ENCODE measurements around the gene RPL29.

The RPL29 gene

DNA sequence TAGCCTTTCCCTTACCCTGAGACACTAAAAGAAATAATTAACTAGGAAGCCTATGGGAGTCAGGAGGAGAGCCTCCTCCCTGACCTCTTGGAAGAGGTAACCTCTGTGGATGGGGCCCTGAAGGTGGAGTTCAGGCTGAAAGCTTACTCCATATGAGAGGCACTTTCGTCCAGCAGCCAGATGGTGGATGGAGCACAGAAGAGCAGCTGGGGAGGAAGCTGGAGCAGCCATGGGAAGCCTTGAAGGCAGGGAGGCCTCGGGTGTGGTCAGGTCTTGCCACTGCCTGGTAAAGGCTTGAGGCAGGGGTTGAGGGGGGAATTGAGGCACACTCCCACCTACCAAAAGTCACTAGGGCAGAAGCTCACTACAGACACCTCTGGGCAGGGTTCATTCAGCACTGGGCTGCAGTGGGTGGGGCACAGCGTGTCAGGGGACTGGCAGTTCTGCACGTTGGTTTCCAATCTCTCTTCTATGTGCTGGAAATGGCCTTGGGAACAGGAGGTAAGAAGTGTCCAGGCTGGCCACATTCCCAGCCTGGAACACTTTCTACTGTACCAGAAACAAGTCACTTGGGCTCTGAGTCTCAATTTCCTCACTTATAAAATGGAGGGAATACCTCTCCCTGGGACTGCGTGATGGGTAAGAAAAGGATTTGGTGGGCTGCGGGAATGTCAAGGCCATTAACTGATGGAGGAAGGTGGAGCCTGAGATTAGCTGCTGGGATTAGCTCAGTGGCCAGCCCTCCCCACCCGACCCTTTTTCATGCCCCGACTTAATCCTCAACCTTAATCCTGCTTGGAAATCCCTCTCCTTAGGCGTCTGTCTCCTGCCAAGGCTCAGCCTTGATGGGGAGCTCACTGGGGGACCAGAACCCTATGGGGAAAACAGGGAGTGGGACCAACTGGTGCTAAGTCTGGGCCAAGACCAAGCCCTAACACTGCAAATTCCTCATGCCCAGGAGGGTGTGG, 33.8 kb downstream of the RPL29 start:
- H3K27ac ChIP-seq (ENCODE audit: low read depth, low read length): no peak overlapping the region
- peaks cover 2% of the 10 kb centered on the region for H3K4me1 ChIP-seq (ENCODE audit: control insufficient read depth, insufficient read depth, low read length)
- peaks cover 2% of the 10 kb centered on the region for H3K36me3 ChIP-seq (ENCODE audit: control insufficient read depth, insufficient read depth, low read length)
- no peak overlapping the region for H3K4me3 ChIP-seq (ENCODE audit: low read length)
- no peak overlapping the region for H3K9ac ChIP-seq (ENCODE audit: low read length)
- H3K27me3 ChIP-seq (ENCODE audit: control insufficient read depth, insufficient read depth, low read length): peaks cover 2% of the 10 kb centered on the region

DNA sequence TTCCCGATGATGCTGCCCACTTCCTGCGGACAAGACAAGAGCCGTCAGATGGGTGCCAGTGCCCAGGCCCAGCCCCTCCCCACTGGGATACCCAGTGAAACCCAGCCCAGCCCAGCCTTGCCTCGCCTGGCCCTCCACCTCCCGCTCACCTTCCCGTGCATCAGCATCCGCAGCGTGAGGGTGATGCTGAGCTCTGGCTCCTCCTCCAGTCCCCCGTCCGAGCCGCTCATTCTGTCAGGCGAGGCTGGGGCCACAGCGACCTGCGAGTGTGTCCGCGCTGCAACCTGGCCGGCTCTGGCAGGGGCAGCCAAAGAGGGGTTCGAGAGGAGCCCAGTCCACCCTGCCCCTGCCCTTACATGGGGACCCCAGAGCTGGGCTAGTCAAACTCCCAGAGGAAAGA, 34.7 kb downstream of the RPL29 start:
- no peak overlapping the region for H3K27ac ChIP-seq (ENCODE audit: low read depth, low read length)
- peaks cover under 1% of the 10 kb centered on the region for H3K4me1 ChIP-seq (ENCODE audit: control insufficient read depth, insufficient read depth, low read length)
- H3K27me3 ChIP-seq (ENCODE audit: control insufficient read depth, insufficient read depth, low read length): peaks cover 2% of the 10 kb centered on the region
- no peak overlapping the region for H3K4me3 ChIP-seq (ENCODE audit: low read length)
- peaks cover 2% of the 10 kb centered on the region for H3K36me3 ChIP-seq (ENCODE audit: control insufficient read depth, insufficient read depth, low read length)
- no peak overlapping the region for H3K9ac ChIP-seq (ENCODE audit: low read length)

DNA sequence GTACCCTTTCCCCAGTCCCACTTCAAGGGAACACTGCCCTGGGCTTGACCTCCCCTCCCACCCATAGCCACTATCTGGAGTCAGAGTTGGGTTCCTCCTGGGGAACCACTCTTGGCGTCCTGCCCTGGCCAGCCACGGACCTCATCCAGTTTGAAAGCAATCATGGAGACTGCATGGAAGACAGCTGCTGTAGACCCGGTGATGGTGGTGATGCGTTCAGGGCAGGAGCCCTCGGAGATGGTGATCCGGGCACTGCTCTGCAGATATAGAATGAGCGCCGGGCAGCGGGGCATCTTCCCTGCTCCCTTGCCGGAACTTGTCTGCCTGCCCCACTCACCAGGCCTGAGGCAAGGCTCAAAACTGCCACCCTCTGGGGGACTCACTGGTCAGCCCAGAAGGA, 35.3 kb downstream of the RPL29 start:
- no peaks in the 10 kb centered on the region for H3K4me1 ChIP-seq (ENCODE audit: control insufficient read depth, insufficient read depth, low read length)
- peaks cover 2% of the 10 kb centered on the region for H3K36me3 ChIP-seq (ENCODE audit: control insufficient read depth, insufficient read depth, low read length)
- no peak overlapping the region for H3K9ac ChIP-seq (ENCODE audit: low read length)
- no peak overlapping the region for H3K27ac ChIP-seq (ENCODE audit: low read depth, low read length)
- no peak overlapping the region for H3K4me3 ChIP-seq (ENCODE audit: low read length)
- peaks cover 2% of the 10 kb centered on the region for H3K27me3 ChIP-seq (ENCODE audit: control insufficient read depth, insufficient read depth, low read length)

DNA sequence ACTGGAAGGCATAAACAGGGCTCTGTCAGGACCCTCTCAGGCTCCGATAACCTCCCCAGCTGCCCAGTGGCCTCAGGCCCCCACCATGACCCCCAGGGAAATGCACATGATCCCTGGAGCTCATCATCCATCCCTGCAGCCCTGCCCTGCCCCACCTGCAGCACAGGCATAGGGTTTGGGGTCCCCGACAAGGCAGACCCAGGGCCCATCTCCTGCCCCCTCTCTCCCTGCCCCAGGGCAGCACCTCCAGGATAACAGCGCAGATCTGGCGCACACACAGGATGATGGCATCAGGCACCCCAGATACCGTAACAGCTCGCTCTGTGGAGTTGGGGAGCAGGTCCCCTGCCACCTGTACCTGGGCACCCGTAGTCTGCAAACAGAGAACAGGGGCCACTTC, 36.0 kb downstream of the RPL29 start:
- no peak overlapping the region for H3K9ac ChIP-seq (ENCODE audit: low read length)
- no peak overlapping the region for H3K4me3 ChIP-seq (ENCODE audit: low read length)
- H3K4me1 ChIP-seq (ENCODE audit: control insufficient read depth, insufficient read depth, low read length): no peaks in the 10 kb centered on the region
- H3K27ac ChIP-seq (ENCODE audit: low read depth, low read length): no peak overlapping the region
- peaks cover 2% of the 10 kb centered on the region for H3K36me3 ChIP-seq (ENCODE audit: control insufficient read depth, insufficient read depth, low read length)
- H3K27me3 ChIP-seq (ENCODE audit: control insufficient read depth, insufficient read depth, low read length): peaks cover 2% of the 10 kb centered on the region

DNA sequence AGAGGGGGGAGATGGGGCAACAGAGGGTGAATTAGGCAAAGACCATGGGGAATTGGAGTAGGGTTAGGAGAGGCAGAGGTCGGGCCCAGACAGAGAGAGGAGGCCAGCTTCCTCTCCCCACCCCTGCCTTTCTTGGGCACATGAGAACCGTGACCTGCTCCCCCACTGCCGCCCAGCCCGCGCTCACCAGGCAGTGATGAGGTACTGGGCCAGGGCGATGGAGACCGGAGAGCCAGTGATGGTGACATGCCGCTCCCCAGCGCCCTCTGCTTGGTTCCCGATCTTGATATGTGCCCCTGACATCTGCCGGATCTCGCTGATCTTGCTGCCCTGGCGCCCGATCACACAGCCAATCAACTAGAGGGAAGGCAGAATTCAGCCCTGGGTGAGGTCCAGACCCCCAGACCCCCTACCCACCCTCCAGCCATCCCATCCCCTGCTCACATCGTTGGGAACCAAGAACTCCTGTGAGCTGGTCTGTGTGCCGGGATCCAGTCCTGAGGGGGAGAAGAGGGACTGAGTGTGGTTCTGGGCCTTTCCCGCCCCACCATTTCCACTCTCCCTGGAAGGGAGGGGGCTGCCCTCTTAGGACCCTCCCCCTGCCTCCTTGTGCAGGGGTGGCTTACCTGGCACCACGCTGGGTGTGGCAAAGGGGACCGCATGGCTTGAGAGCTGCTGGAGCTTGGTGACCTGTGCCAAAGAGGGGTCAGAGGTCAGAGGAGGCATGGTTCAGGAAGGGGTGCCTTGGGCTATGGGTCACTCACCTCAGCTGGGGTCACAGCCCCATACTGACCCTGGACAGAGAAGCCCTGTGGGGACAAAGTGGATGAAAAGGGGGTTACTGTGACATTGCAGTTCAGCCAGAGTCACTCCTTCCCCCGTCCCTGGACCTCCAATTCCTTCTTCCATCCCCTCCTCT, 36.8 kb downstream of the RPL29 start:
- H3K36me3 ChIP-seq (ENCODE audit: control insufficient read depth, insufficient read depth, low read length): peaks cover 2% of the 10 kb centered on the region
- H3K9ac ChIP-seq (ENCODE audit: low read length): no peak overlapping the region
- H3K27ac ChIP-seq (ENCODE audit: low read depth, low read length): no peak overlapping the region
- peaks cover 2% of the 10 kb centered on the region for H3K27me3 ChIP-seq (ENCODE audit: control insufficient read depth, insufficient read depth, low read length)
- no peaks in the 10 kb centered on the region for H3K4me1 ChIP-seq (ENCODE audit: control insufficient read depth, insufficient read depth, low read length)
- no peak overlapping the region for H3K4me3 ChIP-seq (ENCODE audit: low read length)

DNA sequence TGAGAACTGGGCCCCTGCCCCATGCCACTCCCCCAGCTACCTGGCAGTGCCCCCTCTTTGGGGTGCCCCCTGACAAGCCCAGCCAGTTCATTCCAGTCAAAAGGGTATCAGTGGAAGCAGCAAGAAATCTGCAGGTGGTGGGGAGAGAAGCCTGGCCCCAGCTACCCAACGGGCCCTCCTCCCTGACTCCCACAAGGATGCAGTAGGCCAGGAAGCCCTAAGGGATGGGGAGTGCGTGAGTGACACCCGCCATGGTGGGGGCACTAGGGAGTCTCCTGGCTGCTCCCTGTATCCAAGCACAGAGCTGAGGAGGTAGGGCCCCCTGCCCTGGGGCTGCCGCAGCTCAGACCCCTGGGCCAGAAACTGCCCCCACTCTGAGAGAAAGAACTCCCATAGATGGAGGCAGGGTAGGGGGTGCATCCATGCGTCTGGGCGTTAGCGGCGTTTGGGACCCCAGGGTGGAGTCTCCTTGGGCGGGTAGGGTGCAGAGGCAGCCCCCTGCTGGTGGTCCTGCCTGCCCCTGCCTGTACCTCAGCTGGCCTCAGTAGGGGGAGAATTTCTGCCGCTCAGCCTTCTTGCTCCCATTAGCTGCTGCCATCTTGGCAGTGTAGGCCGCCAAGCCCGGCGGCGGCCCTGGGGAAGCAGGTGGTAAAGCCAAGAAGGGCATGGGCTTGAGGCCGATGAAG, 38.0 kb downstream of the RPL29 start:
- Histone ChIP-seq H3K4me3 (ENCODE audit: low read length) (no peak overlapping the region), H3K4me1 (ENCODE audit: control insufficient read depth, insufficient read depth, low read length) (no peaks in the 10 kb centered on the region), H3K36me3 (ENCODE audit: control insufficient read depth, insufficient read depth, low read length) (peaks cover 2% of the 10 kb centered on the region), H3K9ac (ENCODE audit: low read length) (no peak overlapping the region), H3K27me3 (ENCODE audit: control insufficient read depth, insufficient read depth, low read length) (peaks cover 2% of the 10 kb centered on the region), H3K27ac (ENCODE audit: low read depth, low read length) (no peak overlapping the region)

DNA sequence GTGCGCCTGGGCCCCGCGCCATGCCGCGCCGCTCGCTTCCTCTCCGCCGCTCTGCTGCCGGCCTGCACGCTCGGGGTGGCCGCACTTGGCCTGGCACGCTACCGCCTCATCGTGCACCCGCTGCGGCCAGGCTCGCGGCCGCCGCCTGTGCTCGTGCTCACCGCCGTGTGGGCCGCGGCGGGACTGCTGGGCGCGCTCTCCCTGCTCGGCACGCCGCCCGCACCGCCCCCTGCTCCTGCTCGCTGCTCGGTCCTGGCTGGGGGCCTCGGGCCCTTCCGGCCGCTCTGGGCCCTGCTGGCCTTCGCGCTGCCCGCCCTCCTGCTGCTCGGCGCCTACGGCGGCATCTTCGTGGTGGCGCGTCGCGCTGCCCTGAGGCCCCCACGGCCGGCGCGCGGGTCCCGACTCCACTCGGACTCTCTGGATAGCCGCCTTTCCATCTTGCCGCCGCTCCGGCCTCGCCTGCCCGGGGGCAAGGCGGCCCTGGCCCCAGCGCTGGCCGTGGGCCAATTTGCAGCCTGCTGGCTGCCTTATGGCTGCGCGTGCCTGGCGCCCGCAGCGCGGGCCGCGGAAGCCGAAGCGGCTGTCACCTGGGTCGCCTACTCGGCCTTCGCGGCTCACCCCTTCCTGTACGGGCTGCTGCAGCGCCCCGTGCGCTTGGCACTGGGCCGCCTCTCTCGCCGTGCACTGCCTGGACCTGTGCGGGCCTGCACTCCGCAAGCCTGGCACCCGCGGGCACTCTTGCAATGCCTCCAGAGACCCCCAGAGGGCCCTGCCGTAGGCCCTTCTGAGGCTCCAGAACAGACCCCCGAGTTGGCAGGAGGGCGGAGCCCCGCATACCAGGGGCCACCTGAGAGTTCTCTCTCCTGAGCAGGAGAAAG, 39.6 kb downstream of the RPL29 start:
- no peaks in the 10 kb centered on the region for H3K4me1 ChIP-seq (ENCODE audit: control insufficient read depth, insufficient read depth, low read length)
- H3K27me3 ChIP-seq (ENCODE audit: control insufficient read depth, insufficient read depth, low read length): peaks cover 2% of the 10 kb centered on the region
- H3K36me3 ChIP-seq (ENCODE audit: control insufficient read depth, insufficient read depth, low read length): peaks cover 2% of the 10 kb centered on the region
- H3K9ac ChIP-seq (ENCODE audit: low read length): no peak overlapping the region
- H3K4me3 ChIP-seq (ENCODE audit: low read length): peak overlapping the region; percentile 59
- peak overlapping the region; percentile 35 for H3K27ac ChIP-seq (ENCODE audit: low read depth, low read length)

DNA sequence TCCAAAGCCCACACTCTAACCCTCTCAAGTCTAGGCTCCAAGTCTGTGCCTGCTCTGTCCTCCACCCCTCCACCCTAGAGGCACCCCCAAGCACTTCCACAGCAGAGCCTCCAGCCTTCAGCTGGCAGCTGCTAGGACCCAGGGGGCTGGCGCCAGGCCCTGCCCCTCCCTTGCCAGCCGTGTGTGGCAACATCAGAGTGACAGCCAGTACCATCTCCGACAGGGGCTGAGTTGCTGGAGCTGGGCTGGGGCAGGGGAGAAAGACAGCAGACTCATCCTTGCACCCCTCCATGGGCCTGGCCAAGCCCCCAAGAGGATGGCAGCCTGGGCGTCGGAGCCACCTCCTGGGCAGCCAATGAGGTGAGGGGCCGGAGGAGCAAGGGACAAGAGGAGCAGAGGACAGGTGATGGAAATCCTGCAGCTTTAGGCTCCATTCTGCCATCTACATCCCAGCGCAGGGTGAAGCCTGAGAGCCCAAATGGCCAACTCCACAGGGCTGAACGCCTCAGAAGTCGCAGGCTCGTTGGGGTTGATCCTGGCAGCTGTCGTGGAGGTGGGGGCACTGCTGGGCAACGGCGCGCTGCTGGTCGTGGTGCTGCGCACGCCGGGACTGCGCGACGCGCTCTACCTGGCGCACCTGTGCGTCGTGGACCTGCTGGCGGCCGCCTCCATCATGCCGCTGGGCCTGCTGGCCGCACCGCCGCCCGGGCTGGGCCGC, 40.4 kb downstream of the RPL29 start, which contains the start of gene GPR62:
TSS of gene GPR62 (plus strand) at position 207 of the 718 bp plus-strand sequence. CDS start at position 479, 272 bp downstream.
- Histone ChIP-seq H3K9ac (ENCODE audit: low read length) (no peak within 1 kb of the TSS), H3K27ac (ENCODE audit: low read depth, low read length) (peak within 1 kb of the TSS; percentile 35), H3K36me3 (ENCODE audit: control insufficient read depth, insufficient read depth, low read length) (no peaks in the 10 kb centered on the region), H3K4me3 (ENCODE audit: low read length) (peak within 1 kb of the TSS; percentile 59), H3K27me3 (ENCODE audit: control insufficient read depth, insufficient read depth, low read length) (peaks cover 2% of the 10 kb centered on the region), H3K4me1 (ENCODE audit: control insufficient read depth, insufficient read depth, low read length) (no peaks in the 10 kb centered on the region)

DNA sequence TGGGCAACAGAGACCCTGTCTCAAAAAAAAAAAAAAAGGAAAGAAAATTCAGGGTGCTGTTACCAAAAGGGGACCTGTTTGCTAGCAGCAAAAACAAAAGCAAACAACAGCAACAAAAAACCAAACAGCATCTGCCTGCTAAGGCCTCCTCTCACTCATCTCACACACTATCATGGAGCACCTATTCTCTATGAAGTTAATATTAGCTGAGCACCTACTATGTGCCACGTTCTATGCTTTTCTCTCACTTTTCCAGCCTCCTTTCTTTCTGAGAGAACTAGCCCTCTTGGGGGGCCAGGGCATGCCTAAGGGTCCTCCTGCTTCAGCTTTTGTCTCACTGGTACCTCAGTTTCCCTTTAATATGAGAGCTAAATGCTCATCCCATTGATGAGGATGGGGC, 41.0 kb downstream of the RPL29 start:
- H3K27ac ChIP-seq (ENCODE audit: low read depth, low read length): no peak overlapping the region
- peaks cover 2% of the 10 kb centered on the region for H3K27me3 ChIP-seq (ENCODE audit: control insufficient read depth, insufficient read depth, low read length)
- H3K36me3 ChIP-seq (ENCODE audit: control insufficient read depth, insufficient read depth, low read length): no peaks in the 10 kb centered on the region
- H3K4me1 ChIP-seq (ENCODE audit: control insufficient read depth, insufficient read depth, low read length): no peaks in the 10 kb centered on the region
- H3K9ac ChIP-seq (ENCODE audit: low read length): no peak overlapping the region
- no peak overlapping the region for H3K4me3 ChIP-seq (ENCODE audit: low read length)

DNA sequence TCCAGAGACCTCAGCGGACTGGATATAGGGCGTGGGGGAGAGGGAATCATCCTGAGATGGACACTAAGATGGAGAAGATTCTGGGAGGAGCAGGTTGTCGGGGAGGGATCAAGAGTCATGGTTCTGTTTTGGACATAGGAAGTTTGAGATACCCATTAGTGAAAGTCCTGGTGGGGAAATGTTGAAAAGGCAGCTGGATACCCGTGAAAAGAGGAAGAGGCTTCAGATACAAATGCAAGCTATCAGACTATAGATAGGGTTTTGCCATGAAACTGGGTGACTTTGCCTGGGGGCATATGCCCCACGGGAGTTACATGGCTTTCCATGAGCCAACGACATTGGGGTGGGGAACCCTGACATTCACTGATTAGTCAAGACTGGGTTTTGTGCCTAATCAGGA, 41.6 kb downstream of the RPL29 start:
- Histone ChIP-seq H3K9ac (ENCODE audit: low read length) (no peak overlapping the region), H3K4me3 (ENCODE audit: low read length) (no peak overlapping the region), H3K27me3 (ENCODE audit: control insufficient read depth, insufficient read depth, low read length) (peaks cover 2% of the 10 kb centered on the region), H3K4me1 (ENCODE audit: control insufficient read depth, insufficient read depth, low read length) (no peaks in the 10 kb centered on the region), H3K36me3 (ENCODE audit: control insufficient read depth, insufficient read depth, low read length) (no peaks in the 10 kb centered on the region), H3K27ac (ENCODE audit: low read depth, low read length) (no peak overlapping the region)

DNA sequence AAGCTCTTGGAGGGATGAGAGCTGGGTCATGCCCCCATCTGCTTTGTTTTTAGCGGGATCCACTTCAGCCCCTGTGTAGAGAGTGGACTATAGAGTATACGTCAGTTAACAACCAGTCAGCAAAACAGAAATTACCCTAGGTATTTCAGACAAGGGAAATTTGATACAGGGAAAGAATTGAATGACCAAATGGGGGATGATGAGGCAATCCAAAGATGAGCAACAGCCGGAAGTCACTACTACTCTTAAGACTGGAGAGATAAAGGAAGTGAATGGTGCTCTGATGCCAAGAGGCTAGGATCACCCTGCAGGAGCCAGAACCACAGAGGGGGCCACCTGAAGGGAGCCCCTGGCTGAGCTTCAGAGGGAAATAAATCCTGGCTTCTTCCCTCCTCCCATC, 42.2 kb downstream of the RPL29 start:
- Histone ChIP-seq H3K4me3 (ENCODE audit: low read length) (no peak overlapping the region), H3K36me3 (ENCODE audit: control insufficient read depth, insufficient read depth, low read length) (no peaks in the 10 kb centered on the region), H3K9ac (ENCODE audit: low read length) (no peak overlapping the region), H3K4me1 (ENCODE audit: control insufficient read depth, insufficient read depth, low read length) (no peaks in the 10 kb centered on the region), H3K27ac (ENCODE audit: low read depth, low read length) (no peak overlapping the region), H3K27me3 (ENCODE audit: control insufficient read depth, insufficient read depth, low read length) (peaks cover 2% of the 10 kb centered on the region)
